Lower leg skin (tissue), 3 donors: Measurements from ENCODE around the gene SCG5.

Experiments
- CTCF ChIP-seq, 3 donors: fragments of 450-650 bp; IDR thresholded peaks; one replicate each; pipeline ENCODE4 v1.5.1; 2016; ENCODE audit warnings: antibody characterized with exemption in 3 of 3, mild to moderate bottlenecking in 3 of 3, moderate library complexity in 2 of 3
- POLR2A ChIP-seq, 2 donors: fragments of 450-650 bp; IDR thresholded peaks; one replicate each; pipeline ENCODE4 v1.6.1; 2016 to 2017; ENCODE audit warnings: antibody characterized with exemption in 2 of 2, mild to moderate bottlenecking in 1 of 2, moderate library complexity in 1 of 2

GRCh38 chr15:32657941-32658340 is 16.4 kb downstream of the SCG5 start:
- TF ChIP-seq CTCF (IDR thresholded peaks at IDR 0.05) (no peak), POLR2A (IDR thresholded peaks at IDR 0.05) (no peak)
